Activated naive CD4-positive, alpha-beta T cell treated with anti-CD3 and anti-CD28 coated beads, Interleukin-2, amount 50 U/mL, for 16 hours (primary cell): ENCODE data around the gene ST6GALNAC3.
"Not testable (repeated sequence)": the region's sequence is repeated elsewhere in the genome, so short reads cannot be mapped to it uniquely, and the experiment has no call there.

Experiments
- DNase-seq: peaks from one replicate; pipeline ENCODE4 v3.0.0-alpha.2; 2020

ST6GALNAC3 gene

GRCh38 chr1:76075877-76076276 lies 1.3 kb downstream of the ST6GALNAC3 start:
- no peak for DNase-seq

GRCh38 chr1:76079475-76080227 lies 5.1 kb downstream of the ST6GALNAC3 start:
- no peak for DNase-seq

GRCh38 chr1:76080552-76081079 lies 6.1 kb downstream of the ST6GALNAC3 start:
- no peak for DNase-seq

GRCh38 chr1:76082062-76082461 lies 7.5 kb downstream of the ST6GALNAC3 start:
- DNase-seq = no peak

- no peak for DNase-seq
Measured at GRCh38 chr1:76083189-76083588, 8.6 kb downstream of the ST6GALNAC3 start.

GRCh38 chr1:76084029-76084627 lies 9.6 kb downstream of the ST6GALNAC3 start:
- no peak for DNase-seq

GRCh38 chr1:76084685-76085084 lies 10.1 kb downstream of the ST6GALNAC3 start:
- no peak for DNase-seq

- DNase-seq = no peak
Measured at GRCh38 chr1:76086109-76086508, 11.6 kb downstream of the ST6GALNAC3 start.

- no peak for DNase-seq
Measured at GRCh38 chr1:76086597-76086996, 12.1 kb downstream of the ST6GALNAC3 start.

- DNase-seq = no peak
Measured at GRCh38 chr1:76090283-76091203, 16.0 kb downstream of the ST6GALNAC3 start.

- DNase-seq = no peak
Measured at GRCh38 chr1:76092812-76093211, 18.3 kb downstream of the ST6GALNAC3 start.

GRCh38 chr1:76093522-76094312 lies 19.2 kb downstream of the ST6GALNAC3 start:
- no peak for DNase-seq

- no peak for DNase-seq
Measured at GRCh38 chr1:76095802-76096201, 21.3 kb downstream of the ST6GALNAC3 start.

- DNase-seq = not testable (repeated sequence)
Measured at GRCh38 chr1:76097064-76097463, 22.5 kb downstream of the ST6GALNAC3 start.

GRCh38 chr1:76098845-76099244 lies 24.3 kb downstream of the ST6GALNAC3 start:
- DNase-seq = no peak

- DNase-seq = no peak
Measured at GRCh38 chr1:76101548-76101947, 27.0 kb downstream of the ST6GALNAC3 start.

GRCh38 chr1:76102046-76102445 lies 27.5 kb downstream of the ST6GALNAC3 start:
- no peak for DNase-seq

GRCh38 chr1:76103034-76103433 lies 28.5 kb downstream of the ST6GALNAC3 start:
- DNase-seq = no peak

GRCh38 chr1:76105372-76105771 lies 30.8 kb downstream of the ST6GALNAC3 start:
- no peak for DNase-seq

- no peak for DNase-seq
Measured at GRCh38 chr1:76106251-76106650, 31.7 kb downstream of the ST6GALNAC3 start.

GRCh38 chr1:76106719-76107235 lies 32.2 kb downstream of the ST6GALNAC3 start:
- no peak for DNase-seq

- DNase-seq = no peak
Measured at GRCh38 chr1:76109404-76109803, 34.9 kb downstream of the ST6GALNAC3 start.
